Right atrium auricular region (tissue), 2 donors: ENCODE results near the gene MT4. TPM values are rescaled to one million over a fixed set of nuclear protein-coding genes. Genes with fewer than 3 reads are reported as not detected.

Source experiments
- DNase-seq: peaks from one replicate; pipeline ENCODE4 v3.0.0-alpha.2; 2019; ENCODE audit warnings: low spot score
- H3K27ac ChIP-seq, 2 donors: fragments of 200-600 bp; sonication (generic); 1 replicate in 1 of 2; 2 replicates in 1 of 2; pipeline ENCODE4 v1.5.1; 2016 to 2019
- H3K27me3 ChIP-seq, 2 donors: fragments of 200-600 bp; sonication (generic); one replicate each; pipeline versions ENCODE4 v1.5.1 to v1.6.0; 2017 to 2019
- H3K36me3 ChIP-seq: fragments of 200-600 bp; sonication (generic); one replicate; pipeline ENCODE4 v1.5.1; 2016
- H3K4me1 ChIP-seq, 2 donors: fragments of 200-600 bp; sonication (generic); one replicate each; pipeline versions ENCODE4 v1.5.1 to v1.6.0; 2017 to 2019
- H3K4me3 ChIP-seq, 2 donors: fragments of 200-600 bp; sonication (generic); 1 replicate in 1 of 2; 2 replicates in 1 of 2; pipeline ENCODE4 v1.5.1; 2017 to 2019; ENCODE audit warnings: mild to moderate bottlenecking in 1 of 2, moderate library complexity in 1 of 2
- H3K9me3 ChIP-seq, 2 donors: fragments of 200-600 bp; sonication (generic); one replicate each; pipeline ENCODE4 v1.5.1; 2019
- total RNA-seq, 2 donors: library from RNA; depleted of rRNA; stranded (reverse); fragments of >200 nt; gene quantifications; one replicate each; pipeline ENCODE4 v1.1.0, GENCODE V29; 2016
- TF ChIP-seq, protein P1 (sequence below), 2 donors: fragments of 200-600 bp; sonication (generic); IDR thresholded peaks; one replicate each; pipeline ENCODE4 v1.5.1; 2019; ENCODE audit warnings: antibody characterized with exemption in 2 of 2

Gene MT4
- total RNA-seq, 2 donors from 2014 or later: not detected

DNA sequence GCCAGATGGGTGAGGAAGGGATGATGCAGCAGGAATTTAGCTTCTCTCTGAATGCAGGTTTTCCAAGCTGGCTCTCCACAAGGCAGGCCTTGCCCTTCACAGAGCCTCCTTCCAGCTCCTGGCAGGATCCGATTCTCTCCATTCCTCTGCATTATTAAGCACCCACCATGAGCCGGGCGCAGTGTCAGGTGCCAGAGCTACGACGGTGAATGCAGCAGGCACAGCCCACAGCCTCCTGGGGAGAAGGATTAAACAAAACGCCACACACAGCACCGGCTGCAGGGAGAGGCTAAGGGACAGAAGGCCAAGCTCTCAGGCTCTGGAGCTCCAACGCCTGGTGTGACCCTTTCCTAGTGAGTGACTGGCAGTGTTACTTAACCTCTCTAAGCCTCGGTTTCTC is 36.5 kb downstream of the MT4 start:
- Histone ChIP-seq H3K4me3 (no peak overlapping the region), H3K9me3 (no peaks in the 10 kb centered on the region), H3K4me1 (peaks cover 0 to 9% of the 10 kb centered on the region in 2 donors), H3K27ac (no peak overlapping the region), H3K36me3 (no peaks in the 10 kb centered on the region), H3K27me3 (no peaks in the 10 kb centered on the region)
- no peak for DNase-seq
- TF ChIP-seq, protein P1, sequence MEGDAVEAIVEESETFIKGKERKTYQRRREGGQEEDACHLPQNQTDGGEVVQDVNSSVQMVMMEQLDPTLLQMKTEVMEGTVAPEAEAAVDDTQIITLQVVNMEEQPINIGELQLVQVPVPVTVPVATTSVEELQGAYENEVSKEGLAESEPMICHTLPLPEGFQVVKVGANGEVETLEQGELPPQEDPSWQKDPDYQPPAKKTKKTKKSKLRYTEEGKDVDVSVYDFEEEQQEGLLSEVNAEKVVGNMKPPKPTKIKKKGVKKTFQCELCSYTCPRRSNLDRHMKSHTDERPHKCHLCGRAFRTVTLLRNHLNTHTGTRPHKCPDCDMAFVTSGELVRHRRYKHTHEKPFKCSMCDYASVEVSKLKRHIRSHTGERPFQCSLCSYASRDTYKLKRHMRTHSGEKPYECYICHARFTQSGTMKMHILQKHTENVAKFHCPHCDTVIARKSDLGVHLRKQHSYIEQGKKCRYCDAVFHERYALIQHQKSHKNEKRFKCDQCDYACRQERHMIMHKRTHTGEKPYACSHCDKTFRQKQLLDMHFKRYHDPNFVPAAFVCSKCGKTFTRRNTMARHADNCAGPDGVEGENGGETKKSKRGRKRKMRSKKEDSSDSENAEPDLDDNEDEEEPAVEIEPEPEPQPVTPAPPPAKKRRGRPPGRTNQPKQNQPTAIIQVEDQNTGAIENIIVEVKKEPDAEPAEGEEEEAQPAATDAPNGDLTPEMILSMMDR (IDR thresholded peaks at IDR 0.05): no peak

DNA sequence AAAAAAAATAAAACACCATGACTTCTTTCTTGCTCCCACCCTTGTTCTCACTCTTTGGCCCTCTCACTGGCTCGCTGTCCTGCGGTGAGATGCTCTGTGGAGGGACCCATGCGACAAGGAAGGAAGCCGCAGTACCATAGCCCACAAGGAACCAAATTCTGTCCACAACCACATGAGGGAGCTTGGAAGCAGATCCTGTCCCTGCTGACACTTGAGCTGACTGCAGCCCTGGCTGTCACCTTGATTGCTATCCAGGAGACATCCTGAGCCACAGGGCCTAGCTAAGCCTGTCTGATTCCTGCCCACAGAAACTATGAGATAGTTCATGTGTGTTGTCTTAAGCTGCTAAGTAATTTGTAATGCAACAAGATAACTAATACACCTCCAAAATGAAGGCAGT is 38.7 kb downstream of the MT4 start:
- Histone ChIP-seq H3K4me1 (peaks cover 0 to 28% of the 10 kb centered on the region in 2 donors), H3K4me3 (no peak overlapping the region), H3K27me3 (no peaks in the 10 kb centered on the region), H3K36me3 (no peaks in the 10 kb centered on the region), H3K9me3 (no peaks in the 10 kb centered on the region), H3K27ac (peak overlapping the region; percentile 54 to 58)
- TF ChIP-seq, protein P1 (IDR thresholded peaks at IDR 0.05): peak; percentile 41 to 71
- DNase-seq: no peak

DNA sequence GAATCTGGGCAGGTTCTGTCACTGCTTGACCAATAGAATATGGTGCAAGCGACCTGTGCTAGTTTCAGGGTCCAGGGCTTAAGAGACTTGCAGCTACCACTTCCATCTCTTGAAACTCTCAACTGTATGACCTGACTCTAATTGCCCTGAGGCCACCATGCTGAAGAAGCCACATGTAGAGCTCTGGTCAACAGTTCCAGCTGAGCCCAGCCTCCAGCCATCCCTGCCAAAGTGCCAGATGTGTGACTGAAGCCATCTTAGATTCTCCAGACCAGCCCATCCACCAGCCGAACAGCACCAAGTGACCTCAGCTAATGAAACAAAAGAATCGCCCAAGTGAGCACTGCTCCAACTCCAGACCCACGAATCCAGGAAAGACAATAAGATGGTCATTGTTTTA is 40.1 kb downstream of the MT4 start:
- DNase-seq: no peak
- Histone ChIP-seq H3K4me3 (no peak overlapping the region), H3K4me1 (peaks cover 0 to 42% of the 10 kb centered on the region in 2 donors), H3K36me3 (no peaks in the 10 kb centered on the region), H3K27ac (peak overlapping the region; percentile 92 to 98), H3K9me3 (no peaks in the 10 kb centered on the region), H3K27me3 (no peaks in the 10 kb centered on the region)
- TF ChIP-seq, protein P1 (IDR thresholded peaks at IDR 0.05): no peak

DNA sequence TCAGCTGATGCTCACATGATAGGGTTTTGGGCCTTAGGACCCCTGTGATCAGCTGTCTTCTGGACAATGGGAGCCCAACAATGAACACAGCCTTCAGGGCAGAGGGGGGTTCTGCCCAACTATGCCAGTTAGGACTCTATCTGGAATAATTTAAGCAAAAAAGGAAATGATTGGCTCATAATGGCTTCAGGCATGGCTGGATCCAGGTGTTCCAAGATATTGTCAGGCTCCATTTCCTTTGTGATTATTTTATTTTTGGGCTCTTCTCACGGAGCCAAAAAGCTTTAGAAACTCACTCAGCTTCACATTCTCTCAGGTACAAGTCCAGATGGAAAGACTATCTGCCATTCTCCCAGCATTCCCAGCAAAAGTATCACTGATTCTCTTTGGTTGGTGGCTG is 40.6 kb downstream of the MT4 start:
- TF ChIP-seq, protein P1 (IDR thresholded peaks at IDR 0.05): no peak
- Histone ChIP-seq H3K9me3 (no peaks in the 10 kb centered on the region), H3K4me1 (peaks cover 0 to 47% of the 10 kb centered on the region in 2 donors), H3K4me3 (no peak overlapping the region), H3K27me3 (no peaks in the 10 kb centered on the region), H3K36me3 (no peaks in the 10 kb centered on the region), H3K27ac (peak overlapping the region; percentile 92 to 98)
- DNase-seq: no peak

DNA sequence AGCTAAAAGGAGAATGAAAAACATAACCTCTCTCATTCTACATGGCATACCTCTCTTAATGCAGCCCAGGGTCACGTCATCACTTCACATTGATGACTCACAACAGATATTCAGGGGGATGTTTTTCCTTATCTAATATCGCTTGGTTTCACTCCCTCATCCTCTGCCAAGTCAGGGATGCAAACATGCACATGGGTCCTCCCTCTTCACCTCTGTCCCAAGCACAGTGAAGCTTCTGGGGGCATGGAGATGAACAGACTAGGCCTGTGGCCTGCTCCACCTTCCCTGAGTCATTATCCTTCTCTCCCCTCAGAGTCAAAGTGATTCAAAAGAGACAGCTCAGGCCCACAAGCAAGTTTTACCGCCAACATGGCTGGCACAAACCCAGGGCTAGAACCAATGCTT is 41.2 kb downstream of the MT4 start:
- peak overlapping the region; percentile 92 to 98 for H3K27ac ChIP-seq
- peak; percentile 80 for DNase-seq
- H3K36me3 ChIP-seq: no peaks in the 10 kb centered on the region
- no peak overlapping the region for H3K4me3 ChIP-seq
- TF ChIP-seq, protein P1 (IDR thresholded peaks at IDR 0.05): no peak
- H3K27me3 ChIP-seq: no peaks in the 10 kb centered on the region
- H3K4me1 ChIP-seq: peaks cover 0 to 53% of the 10 kb centered on the region in 2 donors
- H3K9me3 ChIP-seq: no peaks in the 10 kb centered on the region

DNA sequence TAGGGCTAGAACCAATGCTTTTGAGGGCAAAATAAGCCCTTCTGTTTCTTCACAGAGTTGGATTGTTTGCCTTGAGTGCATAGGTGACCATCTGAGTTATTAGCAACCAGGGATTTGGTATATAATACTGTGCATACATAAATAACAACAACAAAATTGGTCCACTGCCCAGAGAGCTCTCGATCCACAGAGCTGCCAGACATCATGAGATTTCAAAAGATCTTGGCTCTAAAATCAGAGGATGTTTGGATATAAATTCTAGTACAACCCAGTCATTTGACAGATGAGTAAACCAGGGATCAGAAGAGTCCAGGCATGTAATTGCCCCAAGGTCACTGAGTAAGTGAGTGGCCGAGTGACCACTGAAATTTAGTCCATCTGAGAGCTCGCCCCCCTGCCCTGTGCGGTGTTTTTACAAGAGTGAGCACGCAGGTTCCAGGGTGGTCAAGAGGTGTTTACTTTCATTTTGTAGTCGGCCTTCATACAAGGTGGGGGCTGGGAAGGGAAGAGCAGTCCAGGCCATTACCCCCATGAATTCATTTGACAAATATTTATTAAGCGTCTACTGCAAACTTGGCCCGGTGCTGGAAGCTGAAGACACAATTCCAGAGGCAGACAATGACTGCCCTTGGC is 41.7 kb downstream of the MT4 start:
- DNase-seq: peak; percentile 74
- TF ChIP-seq, protein P1 (IDR thresholded peaks at IDR 0.05): no peak

More for the DNA sequence above, 41.7 kb downstream of the MT4 start:
- H3K27me3 ChIP-seq: no peaks in the 10 kb centered on the region
- H3K4me1 ChIP-seq: peaks cover 0 to 58% of the 10 kb centered on the region in 2 donors
- H3K9me3 ChIP-seq: no peaks in the 10 kb centered on the region
- peak overlapping the region; percentile 92 to 98 for H3K27ac ChIP-seq
- no peaks in the 10 kb centered on the region for H3K36me3 ChIP-seq
- peak overlapping the region in 1 of 2 donors; percentile 1 for H3K4me3 ChIP-seq
